ENCODE data around the gene LIPC.

GRCh38 chr15:58558777-58559176 lies 127.0 kb downstream of the LIPC start:
- TF ChIP-seq POLR2AphosphoS5 (IDR thresholded peaks at IDR 0.05; ENCODE audit: insufficient read depth in 1 of 2, low read depth in 1 of 2) (no peak), POLR2A (IDR thresholded peaks at IDR 0.05) (no peak), CTCF (IDR thresholded peaks at IDR 0.05) (no peak)
